ENCODE results near the gene CBFA2T3. TPM values are rescaled to one million over a fixed set of nuclear protein-coding genes. Genes with fewer than 3 reads are reported as not detected.

Gene CBFA2T3
- total RNA-seq, 4 donors from 2014 or later, result 0.84 to 12.6 (median 1.4) TPM

GRCh38 chr16:88872650-88873331 is 104.2 kb downstream of the CBFA2T3 start:
- DNase-seq (ENCODE audit: low spot score) (no peak), ATAC-seq (ENCODE audit: low FRiP score) (no peak)
- TF ChIP-seq CTCF (IDR thresholded peaks at IDR 0.05), result no peak

- DNase-seq (ENCODE audit: low spot score) (no peak), ATAC-seq (ENCODE audit: low FRiP score) (no peak)
- TF ChIP-seq CTCF (IDR thresholded peaks at IDR 0.05), result no peak
Observed at GRCh38 chr16:88871730-88872416, 105.1 kb downstream of the CBFA2T3 start.

GRCh38 chr16:88871349-88871702 is 105.7 kb downstream of the CBFA2T3 start:
- no peak for TF ChIP-seq CTCF (IDR thresholded peaks at IDR 0.05)
- DNase-seq (ENCODE audit: low spot score), result no peak
- no peak for ATAC-seq (ENCODE audit: low FRiP score)

- DNase-seq (ENCODE audit: low spot score), result no peak
- TF ChIP-seq CTCF (IDR thresholded peaks at IDR 0.05), result no peak
- ATAC-seq (ENCODE audit: low FRiP score), result no peak
Observed at GRCh38 chr16:88870608-88871348, 106.2 kb downstream of the CBFA2T3 start.

- no peak for TF ChIP-seq CTCF (IDR thresholded peaks at IDR 0.05)
- ATAC-seq (ENCODE audit: low FRiP score), result no peak
- DNase-seq (ENCODE audit: low spot score), result no peak
Observed at GRCh38 chr16:88869673-88869980, 107.4 kb downstream of the CBFA2T3 start.

GRCh38 chr16:88868974-88869672 is 107.9 kb downstream of the CBFA2T3 start:
- no peak for TF ChIP-seq CTCF (IDR thresholded peaks at IDR 0.05)
- ATAC-seq (ENCODE audit: low FRiP score), result no peak
- DNase-seq (ENCODE audit: low spot score), result no peak

Measured in omental fat pad (tissue), 4 donors.